ENCODE data around the gene NATD1.

DNA sequence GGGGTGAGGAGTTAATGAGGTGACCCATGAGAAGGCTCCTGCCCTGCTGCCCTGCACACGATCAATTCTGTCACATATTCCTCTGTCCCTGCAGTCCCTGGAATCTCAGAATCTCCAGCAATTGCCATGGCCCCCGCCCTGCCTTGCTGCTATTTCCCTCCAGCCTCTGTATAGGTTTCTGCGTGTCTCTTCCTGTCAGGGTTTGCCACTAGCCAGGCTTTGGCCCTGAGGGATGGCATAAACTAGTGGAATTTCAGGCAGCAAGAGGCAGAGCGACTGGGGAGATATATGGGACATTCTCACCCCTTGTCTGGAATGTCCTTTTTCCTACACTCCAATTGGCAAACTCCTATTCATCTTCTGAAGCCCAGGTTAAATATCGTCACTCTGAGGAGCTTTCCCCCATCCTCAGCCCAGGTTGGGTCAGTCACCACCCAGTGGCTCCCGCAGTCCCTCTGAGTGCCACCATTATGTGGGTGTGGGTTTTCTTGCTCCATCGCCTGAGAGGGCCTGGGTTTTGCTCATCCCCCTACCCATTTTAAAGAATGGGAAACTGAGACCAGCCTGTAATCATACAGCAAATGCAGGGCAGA is 15.5 kb upstream of the NATD1 start:
- TF ChIP-seq POLR2A (IDR thresholded peaks at IDR 0.05), result no peak
- TF ChIP-seq, protein P1, sequence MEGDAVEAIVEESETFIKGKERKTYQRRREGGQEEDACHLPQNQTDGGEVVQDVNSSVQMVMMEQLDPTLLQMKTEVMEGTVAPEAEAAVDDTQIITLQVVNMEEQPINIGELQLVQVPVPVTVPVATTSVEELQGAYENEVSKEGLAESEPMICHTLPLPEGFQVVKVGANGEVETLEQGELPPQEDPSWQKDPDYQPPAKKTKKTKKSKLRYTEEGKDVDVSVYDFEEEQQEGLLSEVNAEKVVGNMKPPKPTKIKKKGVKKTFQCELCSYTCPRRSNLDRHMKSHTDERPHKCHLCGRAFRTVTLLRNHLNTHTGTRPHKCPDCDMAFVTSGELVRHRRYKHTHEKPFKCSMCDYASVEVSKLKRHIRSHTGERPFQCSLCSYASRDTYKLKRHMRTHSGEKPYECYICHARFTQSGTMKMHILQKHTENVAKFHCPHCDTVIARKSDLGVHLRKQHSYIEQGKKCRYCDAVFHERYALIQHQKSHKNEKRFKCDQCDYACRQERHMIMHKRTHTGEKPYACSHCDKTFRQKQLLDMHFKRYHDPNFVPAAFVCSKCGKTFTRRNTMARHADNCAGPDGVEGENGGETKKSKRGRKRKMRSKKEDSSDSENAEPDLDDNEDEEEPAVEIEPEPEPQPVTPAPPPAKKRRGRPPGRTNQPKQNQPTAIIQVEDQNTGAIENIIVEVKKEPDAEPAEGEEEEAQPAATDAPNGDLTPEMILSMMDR (IDR thresholded peaks at IDR 0.05), result no peak
